Inflammatory macrophage treated with lipopolysaccharide for 4 hours (primary cell): ENCODE results near the gene MYOM1.
"Not testable (repeated sequence)": the region's sequence is repeated elsewhere in the genome, so short reads cannot be mapped to it uniquely, and the experiment has no call there.

Source experiments
- DNase-seq: peaks from one replicate; pipeline ENCODE4 v3.0.0-alpha.2; 2020

MYOM1 gene

GRCh38 chr18:3217948-3218647, 1.7 kb downstream of the MYOM1 start:
- DNase-seq = no peak

GRCh38 chr18:3216987-3217386, 2.8 kb downstream of the MYOM1 start:
- no peak for DNase-seq

GRCh38 chr18:3214855-3215637, 4.7 kb downstream of the MYOM1 start:
- DNase-seq = no peak

- no peak for DNase-seq
Measured at GRCh38 chr18:3213300-3214059, 6.3 kb downstream of the MYOM1 start.

- DNase-seq = no peak
Measured at GRCh38 chr18:3212657-3213056, 7.1 kb downstream of the MYOM1 start.

- DNase-seq = no peak
Measured at GRCh38 chr18:3211236-3211992, 8.4 kb downstream of the MYOM1 start.

- no peak for DNase-seq
Measured at GRCh38 chr18:3209859-3210569, 9.8 kb downstream of the MYOM1 start.

GRCh38 chr18:3207565-3207964, 12.2 kb downstream of the MYOM1 start:
- DNase-seq = no peak

GRCh38 chr18:3205239-3205638, 14.5 kb downstream of the MYOM1 start:
- no peak for DNase-seq

- DNase-seq = no peak
Measured at GRCh38 chr18:3199942-3200645, 19.7 kb downstream of the MYOM1 start.

GRCh38 chr18:3198260-3198860, 21.4 kb downstream of the MYOM1 start:
- DNase-seq = not testable (repeated sequence)

- no peak for DNase-seq
Measured at GRCh38 chr18:3194947-3195612, 24.7 kb downstream of the MYOM1 start.

GRCh38 chr18:3193331-3193730, 26.4 kb downstream of the MYOM1 start:
- peak; percentile 65 for DNase-seq

GRCh38 chr18:3192752-3193151, 27.0 kb downstream of the MYOM1 start:
- DNase-seq = no peak

GRCh38 chr18:3192286-3192685, 27.5 kb downstream of the MYOM1 start:
- DNase-seq = no peak

GRCh38 chr18:3190610-3191009, 29.2 kb downstream of the MYOM1 start:
- no peak for DNase-seq

GRCh38 chr18:3189884-3190283, 29.9 kb downstream of the MYOM1 start:
- no peak for DNase-seq

GRCh38 chr18:3186678-3187658, 32.8 kb downstream of the MYOM1 start:
- DNase-seq = no peak

GRCh38 chr18:3184275-3184963, 35.3 kb downstream of the MYOM1 start:
- DNase-seq = no peak
